ENCODE data around the gene POLR2I.
"Not testable (repeated sequence)": the region's sequence is repeated elsewhere in the genome, so short reads cannot be mapped to it uniquely, and the experiment has no call there.

Gene POLR2I

DNA sequence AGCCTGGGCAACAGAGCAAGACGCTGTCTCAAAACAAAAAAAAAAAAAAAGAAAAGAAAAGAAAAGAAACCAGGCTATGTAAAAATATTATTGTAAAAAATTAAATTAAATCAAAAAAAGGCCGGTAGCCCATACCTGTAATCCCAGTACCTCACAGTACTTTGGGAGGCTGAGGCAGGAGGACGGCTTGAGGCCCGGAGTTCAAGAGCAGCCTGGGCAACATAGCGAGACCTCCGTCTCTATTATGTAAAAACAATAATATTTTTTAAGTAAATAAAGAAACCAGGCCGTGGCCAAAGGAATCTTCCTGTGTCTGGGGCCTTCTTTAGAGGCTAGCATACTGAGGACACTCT, 24.4 kb upstream of the POLR2I start:
- Histone ChIP-seq H3K9me3 (replicated peaks; ENCODE audit: insufficient read depth, low read length) (no peaks in the 10 kb centered on the region), H3K79me2 (ENCODE audit: low read length) (peaks cover 29% of the 10 kb centered on the region), H2AFZ (ENCODE audit: low read length) (peak overlapping the region; percentile 98), H3K36me3 (replicated peaks; ENCODE audit: insufficient read depth, low read length) (peaks cover 9% of the 10 kb centered on the region), H3K27me3 (replicated peaks; ENCODE audit: insufficient read depth, low read length) (no peaks in the 10 kb centered on the region), H3K9me2 (replicated peaks; ENCODE audit: insufficient read depth, low read length) (no peaks in the 10 kb centered on the region), H3K4me1 (ENCODE audit: low read length) (peaks cover 21% of the 10 kb centered on the region), H3K4me2 (ENCODE audit: low read depth, low read length) (peak overlapping the region; percentile 91), H3K9ac (ENCODE audit: low read length) (peak overlapping the region; percentile 95), H3K4me3 (ENCODE audit: low read length) (peak overlapping the region; percentile 99), H4K20me1 (ENCODE audit: insufficient read depth, low read length) (no peaks in the 10 kb centered on the region), H3K27ac (ENCODE audit: low read length) (peak overlapping the region; percentile 92), H3F3A (ENCODE audit: insufficient read depth, low read length) (peaks cover 35% of the 10 kb centered on the region)
- no peak for TF ChIP-seq EZH2phosphoT487 (IDR thresholded peaks at IDR 0.05; ENCODE audit: low read length)
- no peak for TF ChIP-seq EZH2 (optimal IDR thresholded peaks at IDR 0.05; ENCODE audit: low read depth, low read length)
- no peak for TF ChIP-seq CTCF (IDR thresholded peaks at IDR 0.05; ENCODE audit: low read length)
- no peak for DNase-seq

GRCh38 chr19:36136964-36137686, 22.4 kb upstream of the POLR2I start:
- H3K4me1 ChIP-seq (ENCODE audit: low read length) = peaks cover 21% of the 10 kb centered on the region
- H2AFZ ChIP-seq (ENCODE audit: low read length) = peak overlapping the region; percentile 89
- peak overlapping the region; percentile 57 for H3K4me3 ChIP-seq (ENCODE audit: low read length)
- H3K79me2 ChIP-seq (ENCODE audit: low read length) = peaks cover 20% of the 10 kb centered on the region
- H4K20me1 ChIP-seq (ENCODE audit: insufficient read depth, low read length) = no peaks in the 10 kb centered on the region
- peak overlapping the region; percentile 62 for H3K9ac ChIP-seq (ENCODE audit: low read length)
- DNase-seq = peak; percentile 35
- no peaks in the 10 kb centered on the region for H3K27me3 ChIP-seq (replicated peaks; ENCODE audit: insufficient read depth, low read length)
- peak overlapping the region; percentile 99 for H3K4me2 ChIP-seq (ENCODE audit: low read depth, low read length)
- no peaks in the 10 kb centered on the region for H3K9me3 ChIP-seq (replicated peaks; ENCODE audit: insufficient read depth, low read length)
- no peaks in the 10 kb centered on the region for H3K36me3 ChIP-seq (replicated peaks; ENCODE audit: insufficient read depth, low read length)
- TF ChIP-seq EZH2phosphoT487 (IDR thresholded peaks at IDR 0.05; ENCODE audit: low read length) = no peak
- no peak for TF ChIP-seq EZH2 (optimal IDR thresholded peaks at IDR 0.05; ENCODE audit: low read depth, low read length)
- no peak for TF ChIP-seq CTCF (IDR thresholded peaks at IDR 0.05; ENCODE audit: low read length)
- H3F3A ChIP-seq (ENCODE audit: insufficient read depth, low read length) = peaks cover 35% of the 10 kb centered on the region
- no peaks in the 10 kb centered on the region for H3K9me2 ChIP-seq (replicated peaks; ENCODE audit: insufficient read depth, low read length)
- H3K27ac ChIP-seq (ENCODE audit: low read length) = peak overlapping the region; percentile 85

GRCh38 chr19:36134867-36135266, 20.2 kb upstream of the POLR2I start:
- not testable (repeated sequence) for H3K9me3 ChIP-seq (replicated peaks; ENCODE audit: insufficient read depth, low read length); H3K9me2 ChIP-seq (replicated peaks; ENCODE audit: insufficient read depth, low read length)

GRCh38 chr19:36131221-36131620, 16.5 kb upstream of the POLR2I start:
- H3K36me3 ChIP-seq (replicated peaks; ENCODE audit: insufficient read depth, low read length); H3K27ac ChIP-seq (ENCODE audit: low read length); H3K9me3 ChIP-seq (replicated peaks; ENCODE audit: insufficient read depth, low read length); H3K27me3 ChIP-seq (replicated peaks; ENCODE audit: insufficient read depth, low read length); H3K79me2 ChIP-seq (ENCODE audit: low read length); H3K4me2 ChIP-seq (ENCODE audit: low read depth, low read length); H3K9me2 ChIP-seq (replicated peaks; ENCODE audit: insufficient read depth, low read length); H3K4me3 ChIP-seq (ENCODE audit: low read length); H2AFZ ChIP-seq (ENCODE audit: low read length); H3K9ac ChIP-seq (ENCODE audit: low read length); H4K20me1 ChIP-seq (ENCODE audit: insufficient read depth, low read length); DNase-seq; H3K4me1 ChIP-seq (ENCODE audit: low read length): not testable (repeated sequence)
- peaks cover 16% of the 10 kb centered on the region for H3F3A ChIP-seq (ENCODE audit: insufficient read depth, low read length)

More at GRCh38 chr19:36134867-36135266, 20.2 kb upstream of the POLR2I start:
- H3K27ac ChIP-seq (ENCODE audit: low read length); H3K36me3 ChIP-seq (replicated peaks; ENCODE audit: insufficient read depth, low read length); H4K20me1 ChIP-seq (ENCODE audit: insufficient read depth, low read length); H3K27me3 ChIP-seq (replicated peaks; ENCODE audit: insufficient read depth, low read length); H2AFZ ChIP-seq (ENCODE audit: low read length); H3K4me2 ChIP-seq (ENCODE audit: low read depth, low read length); H3K9ac ChIP-seq (ENCODE audit: low read length); H3K4me3 ChIP-seq (ENCODE audit: low read length); DNase-seq; H3K79me2 ChIP-seq (ENCODE audit: low read length): not testable (repeated sequence)
- Histone ChIP-seq H3F3A (ENCODE audit: insufficient read depth, low read length) (peaks cover 26% of the 10 kb centered on the region), H3K4me1 (ENCODE audit: low read length) (peaks cover 14% of the 10 kb centered on the region)
